ENCODE results near the gene KSR2.

KSR2 gene

DNA sequence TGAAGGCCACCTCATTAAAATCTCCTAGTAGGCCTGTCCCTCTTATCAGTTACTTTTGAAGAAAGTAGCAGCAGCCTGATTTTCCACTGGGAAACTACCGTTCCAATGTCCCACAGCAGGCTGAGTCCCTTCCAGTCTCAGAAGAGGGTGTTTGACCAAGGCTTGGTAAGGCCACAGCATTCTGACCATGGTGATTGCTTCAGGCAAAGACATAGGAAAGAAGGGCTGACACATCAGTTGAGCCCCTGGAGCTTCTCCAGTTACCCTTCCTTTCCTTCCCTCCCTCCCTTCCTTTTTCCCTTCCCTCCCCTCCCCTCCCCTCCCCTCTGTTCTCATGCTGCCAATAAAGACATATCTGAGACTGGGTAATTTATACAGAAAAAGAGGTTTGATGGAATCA, 373.0 kb downstream of the KSR2 start:
- no peak overlapping the region for H3K4me3 ChIP-seq
- no peaks in the 10 kb centered on the region for H3K9me3 ChIP-seq (ENCODE audit: low read depth, low read length)

DNA sequence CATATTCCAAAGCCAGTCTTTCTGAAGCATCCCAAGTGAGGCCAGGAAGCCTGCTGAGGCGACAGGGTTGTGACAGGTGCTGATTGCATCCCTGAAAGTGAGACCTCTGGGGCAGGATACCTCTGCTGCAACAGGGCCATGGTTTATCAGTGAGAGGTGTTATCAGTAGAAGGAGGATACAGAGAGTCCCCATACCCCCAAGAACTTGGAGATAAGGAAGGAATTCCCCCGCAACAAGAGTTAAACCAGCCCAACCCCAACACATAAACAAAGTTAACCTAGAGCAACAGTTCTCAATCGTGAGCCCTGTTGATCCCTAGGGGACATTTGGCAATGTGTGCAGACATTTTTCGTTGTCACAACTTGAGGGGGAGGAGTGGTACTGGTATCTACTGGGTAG, 374.3 kb downstream of the KSR2 start:
- no peak overlapping the region for H3K9ac ChIP-seq (ENCODE audit: insufficient read length)
- TF ChIP-seq POLR2AphosphoS5 (IDR thresholded peaks at IDR 0.05; ENCODE audit: borderline replicate concordance, low read depth, low read length): no peak
- no peak for TF ChIP-seq EZH2 (IDR thresholded peaks at IDR 0.05)
- TF ChIP-seq FOXP2 (optimal IDR thresholded peaks at IDR 0.05; ENCODE audit: control extremely low read depth, extremely low read length, insufficient read depth): no peak
- H3K27ac ChIP-seq: no peak overlapping the region
- H3K4me3 ChIP-seq: no peak overlapping the region
- no peak for DNase-seq (ENCODE audit: low read depth, low spot score)
- no peaks in the 10 kb centered on the region for H3K9me3 ChIP-seq (ENCODE audit: low read depth, low read length)
- no peaks in the 10 kb centered on the region for H3K36me3 ChIP-seq (ENCODE audit: insufficient read depth, low read length)

More for the DNA sequence above, 373.0 kb downstream of the KSR2 start:
- Histone ChIP-seq H3K27ac (no peak overlapping the region), H3K36me3 (ENCODE audit: insufficient read depth, low read length) (no peaks in the 10 kb centered on the region), H3K9ac (ENCODE audit: insufficient read length) (no peak overlapping the region)
- no peak for TF ChIP-seq FOXP2 (optimal IDR thresholded peaks at IDR 0.05; ENCODE audit: control extremely low read depth, extremely low read length, insufficient read depth)
- DNase-seq (ENCODE audit: low read depth, low spot score): no peak

DNA sequence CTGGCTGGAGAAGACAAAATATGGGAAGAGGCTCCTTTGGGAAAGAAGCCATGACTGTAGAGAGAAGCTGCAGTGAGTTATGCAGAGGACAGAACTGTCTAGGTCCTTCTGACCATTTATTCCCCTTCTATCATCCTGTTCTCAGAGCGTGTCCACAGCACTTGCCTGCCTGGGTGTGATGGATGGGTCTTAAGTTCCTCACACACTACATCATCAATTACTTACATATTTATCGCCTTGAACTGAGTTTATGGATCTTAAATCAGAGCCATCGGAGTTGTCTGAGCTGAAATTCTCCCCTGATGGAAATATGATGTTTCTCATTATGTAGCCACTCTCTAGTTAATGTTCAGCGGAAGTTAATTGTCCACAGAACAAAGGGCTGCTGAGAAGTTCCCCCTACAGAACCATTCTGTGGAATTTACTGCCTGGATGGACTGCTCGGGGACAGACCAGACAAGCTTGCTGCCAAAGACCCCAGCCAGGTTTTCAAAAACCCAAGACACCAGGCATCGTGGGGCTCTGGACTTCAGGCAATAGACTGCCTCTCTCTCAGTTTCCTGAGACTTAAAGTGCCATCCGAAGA, 374.9 kb downstream of the KSR2 start:
- Histone ChIP-seq H3K9me3 (ENCODE audit: low read depth, low read length) (no peaks in the 10 kb centered on the region), H3K9ac (ENCODE audit: insufficient read length) (no peak overlapping the region), H3K4me3 (no peak overlapping the region), H3K36me3 (ENCODE audit: insufficient read depth, low read length) (no peaks in the 10 kb centered on the region), H3K27ac (no peak overlapping the region)
- TF ChIP-seq POLR2AphosphoS5 (IDR thresholded peaks at IDR 0.05; ENCODE audit: borderline replicate concordance, low read depth, low read length): no peak
- TF ChIP-seq EZH2 (IDR thresholded peaks at IDR 0.05): no peak
- TF ChIP-seq FOXP2 (optimal IDR thresholded peaks at IDR 0.05; ENCODE audit: control extremely low read depth, extremely low read length, insufficient read depth): no peak
- DNase-seq (ENCODE audit: low read depth, low spot score): no peak

DNA sequence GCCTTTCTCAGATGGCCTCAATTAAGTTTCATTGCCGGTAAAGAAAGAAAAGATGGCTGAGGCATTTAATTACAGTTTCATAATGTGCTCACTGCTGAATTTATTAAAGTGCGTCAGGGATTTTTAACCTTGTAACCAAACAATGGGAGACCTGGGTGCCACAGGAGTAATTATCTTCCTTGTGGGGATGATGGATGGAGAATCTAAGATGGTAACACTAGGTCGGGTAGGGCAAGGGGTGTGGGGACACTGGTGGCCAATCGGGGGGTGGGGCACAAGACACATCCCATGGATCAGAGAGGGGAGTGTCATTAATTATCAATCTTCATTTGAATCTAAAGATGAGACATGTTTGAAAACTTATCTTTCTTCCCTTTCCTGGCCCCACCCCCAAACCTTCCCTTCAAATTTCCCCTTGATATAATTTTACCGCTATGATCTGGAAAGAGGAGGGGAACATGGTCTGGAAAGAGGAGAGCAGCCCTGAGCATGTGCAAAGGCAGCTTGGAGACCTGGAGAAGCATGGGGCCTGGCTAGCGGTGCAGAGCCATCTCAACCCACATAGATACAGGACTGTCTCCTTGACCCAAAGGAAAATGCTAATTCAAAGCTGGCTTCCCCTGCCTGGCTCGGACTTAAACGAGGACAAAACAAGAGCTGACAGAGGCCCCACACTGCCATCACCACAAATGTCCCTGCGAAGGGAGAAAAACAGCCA, 376.0 kb downstream of the KSR2 start:
- TF ChIP-seq EZH2 (IDR thresholded peaks at IDR 0.05) (no peak), POLR2AphosphoS5 (IDR thresholded peaks at IDR 0.05; ENCODE audit: borderline replicate concordance, low read depth, low read length) (no peak), FOXP2 (optimal IDR thresholded peaks at IDR 0.05; ENCODE audit: control extremely low read depth, extremely low read length, insufficient read depth) (no peak)
- H3K27ac ChIP-seq: no peak overlapping the region
- no peaks in the 10 kb centered on the region for H3K36me3 ChIP-seq (ENCODE audit: insufficient read depth, low read length)
- no peak overlapping the region for H3K4me3 ChIP-seq
- no peaks in the 10 kb centered on the region for H3K9me3 ChIP-seq (ENCODE audit: low read depth, low read length)
- H3K9ac ChIP-seq (ENCODE audit: insufficient read length): no peak overlapping the region
- no peak for DNase-seq (ENCODE audit: low read depth, low spot score)

DNA sequence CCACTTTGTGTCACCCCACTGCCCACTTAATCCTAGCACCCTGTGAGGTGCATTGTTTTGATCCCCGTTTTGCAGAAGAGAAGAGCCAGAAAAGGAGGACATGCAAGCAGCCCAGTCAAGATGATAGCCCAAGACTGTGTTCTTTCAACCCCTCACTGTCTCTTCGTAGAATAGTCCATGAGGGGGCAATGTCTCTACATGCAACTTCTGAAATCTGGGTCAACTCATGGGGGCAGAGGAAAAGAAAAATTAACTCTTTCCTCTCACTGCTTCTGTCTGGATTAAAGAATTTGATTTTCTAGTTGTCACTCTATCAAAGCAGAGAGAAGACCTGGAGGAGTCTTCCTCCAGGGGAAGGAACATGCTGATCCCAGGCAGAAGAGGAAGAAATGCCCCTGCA, 377.8 kb downstream of the KSR2 start:
- TF ChIP-seq EZH2 (IDR thresholded peaks at IDR 0.05): no peak
- TF ChIP-seq POLR2AphosphoS5 (IDR thresholded peaks at IDR 0.05; ENCODE audit: borderline replicate concordance, low read depth, low read length): no peak
- no peak for TF ChIP-seq FOXP2 (optimal IDR thresholded peaks at IDR 0.05; ENCODE audit: control extremely low read depth, extremely low read length, insufficient read depth)
- H3K27ac ChIP-seq: no peak overlapping the region
- no peaks in the 10 kb centered on the region for H3K9me3 ChIP-seq (ENCODE audit: low read depth, low read length)
- no peak overlapping the region for H3K9ac ChIP-seq (ENCODE audit: insufficient read length)
- H3K36me3 ChIP-seq (ENCODE audit: insufficient read depth, low read length): no peaks in the 10 kb centered on the region
- no peak for DNase-seq (ENCODE audit: low read depth, low spot score)
- no peak overlapping the region for H3K4me3 ChIP-seq

DNA sequence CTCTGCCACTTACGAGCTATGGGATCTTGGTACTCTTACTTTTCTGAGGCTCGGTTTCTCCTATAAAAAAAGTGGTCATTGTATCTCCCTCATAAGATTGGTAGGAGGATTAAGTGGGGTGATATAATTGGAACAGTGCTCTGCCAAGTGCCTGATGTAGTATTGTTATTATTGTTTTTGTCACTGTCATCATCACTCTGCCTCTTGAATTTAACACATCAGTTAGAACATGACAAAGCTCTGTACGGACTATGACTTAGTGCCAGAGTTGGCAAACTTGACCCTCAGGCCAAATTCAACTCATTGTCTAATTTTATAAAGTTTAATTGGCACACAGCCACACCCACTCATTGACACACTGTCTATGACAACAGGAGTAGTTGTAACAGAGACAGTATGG, 378.4 kb downstream of the KSR2 start:
- DNase-seq (ENCODE audit: low read depth, low spot score): no peak
- no peak overlapping the region for H3K4me3 ChIP-seq
- H3K9me3 ChIP-seq (ENCODE audit: low read depth, low read length): no peaks in the 10 kb centered on the region
- H3K36me3 ChIP-seq (ENCODE audit: insufficient read depth, low read length): no peaks in the 10 kb centered on the region
- H3K27ac ChIP-seq: no peak overlapping the region
- H3K9ac ChIP-seq (ENCODE audit: insufficient read length): no peak overlapping the region
- no peak for TF ChIP-seq EZH2 (IDR thresholded peaks at IDR 0.05)
- TF ChIP-seq FOXP2 (optimal IDR thresholded peaks at IDR 0.05; ENCODE audit: control extremely low read depth, extremely low read length, insufficient read depth): no peak

DNA sequence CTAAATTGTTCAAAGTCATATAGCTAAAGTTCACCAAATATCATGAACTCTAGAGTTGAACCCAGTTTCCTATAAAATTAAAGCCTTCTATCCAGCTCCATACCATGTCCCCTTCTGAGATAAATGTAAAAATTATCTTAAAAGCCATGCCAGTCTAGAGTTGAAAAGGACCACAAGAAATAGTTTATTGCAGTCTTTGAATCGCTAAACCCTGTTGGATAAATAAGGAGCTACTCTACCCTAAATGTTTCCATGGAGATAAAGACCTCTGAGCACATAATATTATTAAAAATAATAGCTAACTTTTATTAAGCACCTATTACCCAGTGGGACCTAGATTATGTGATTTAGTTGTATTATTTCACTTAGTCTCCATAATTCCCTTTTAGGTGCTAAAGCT, 379.8 kb downstream of the KSR2 start:
- Histone ChIP-seq H3K27ac (no peak overlapping the region), H3K36me3 (ENCODE audit: insufficient read depth, low read length) (no peaks in the 10 kb centered on the region), H3K9ac (ENCODE audit: insufficient read length) (no peak overlapping the region), H3K9me3 (ENCODE audit: low read depth, low read length) (no peaks in the 10 kb centered on the region), H3K4me3 (no peak overlapping the region)
- TF ChIP-seq POLR2AphosphoS5 (IDR thresholded peaks at IDR 0.05; ENCODE audit: borderline replicate concordance, low read depth, low read length): no peak
- TF ChIP-seq FOXP2 (optimal IDR thresholded peaks at IDR 0.05; ENCODE audit: control extremely low read depth, extremely low read length, insufficient read depth): no peak
- TF ChIP-seq EZH2 (IDR thresholded peaks at IDR 0.05): no peak
- no peak for DNase-seq (ENCODE audit: low read depth, low spot score)

DNA sequence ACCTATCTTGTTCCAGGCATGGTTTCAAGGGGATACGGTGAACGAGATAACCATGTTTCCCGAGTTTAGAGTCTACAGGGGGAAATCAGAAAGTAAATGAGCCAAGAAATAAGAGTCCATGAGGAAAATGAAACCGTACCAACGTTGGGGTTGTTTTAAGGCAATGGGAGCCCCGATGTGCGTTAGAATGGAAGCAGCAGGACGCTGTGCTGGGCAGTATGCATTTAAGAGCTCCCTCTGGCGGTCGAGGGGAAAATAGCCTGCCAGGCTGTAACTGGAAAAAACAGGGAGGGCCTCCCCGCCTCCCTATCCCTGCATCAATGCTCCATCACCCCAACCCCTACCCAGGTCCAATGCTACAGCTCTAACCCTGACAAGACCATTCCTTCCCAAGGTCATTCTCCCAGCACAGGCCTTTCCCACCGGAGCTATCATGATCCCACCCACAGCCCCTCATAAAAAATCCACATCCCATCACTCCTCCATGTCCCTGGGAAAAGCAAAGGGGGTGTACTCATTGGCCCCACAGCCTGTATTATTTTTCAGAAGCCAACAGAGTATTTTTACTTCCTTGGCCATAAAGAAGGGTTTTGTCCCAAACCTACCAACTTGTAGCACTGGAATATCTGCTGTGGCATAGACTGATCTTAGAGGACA, 381.0 kb downstream of the KSR2 start:
- no peak for DNase-seq (ENCODE audit: low read depth, low spot score)

More for the DNA sequence above, 381.0 kb downstream of the KSR2 start:
- Histone ChIP-seq H3K27ac (no peak overlapping the region), H3K9ac (ENCODE audit: insufficient read length) (no peak overlapping the region), H3K4me3 (no peak overlapping the region), H3K36me3 (ENCODE audit: insufficient read depth, low read length) (no peaks in the 10 kb centered on the region), H3K9me3 (ENCODE audit: low read depth, low read length) (no peaks in the 10 kb centered on the region)
- no peak for TF ChIP-seq EZH2 (IDR thresholded peaks at IDR 0.05)
- TF ChIP-seq POLR2AphosphoS5 (IDR thresholded peaks at IDR 0.05; ENCODE audit: borderline replicate concordance, low read depth, low read length): no peak
- TF ChIP-seq FOXP2 (optimal IDR thresholded peaks at IDR 0.05; ENCODE audit: control extremely low read depth, extremely low read length, insufficient read depth): no peak

All from SK-N-MC (cell line).